Naive thymus-derived CD8-positive, alpha-beta T cell (primary cell): Measurements from ENCODE around the gene CLEC18B. TPM values are rescaled to one million over a fixed set of nuclear protein-coding genes. Genes with fewer than 3 reads are reported as not detected.

ENCODE experiments used
- polyA plus RNA-seq, 3 donors: library from polyadenylated mRNA; unstranded; fragments of 300-500 nt; fragmentation: Illumina TruSeq; gene quantifications; one replicate each; pipeline ENCODE4 v1.2.3, GENCODE V29; 2021
- total RNA-seq, 8 experiments: library from RNA in 2 of 8; stranded (reverse) in 2 of 8; gene quantifications; one replicate each; pipeline ENCODE4 v1.2.3 and lab custom pipeline; 2021 to 2026

CLEC18B gene
- total and polyA plus RNA-seq, 5 experiments from 2014 or later, result 4.2 TPM; not detected in 3

Other genes with a start within 250 kb of the CLEC18B start
- 10 to 100 TPM; 89.2 to 94.9 TPM for gene PSMD7, start 124.7 kb downstream of the CLEC18B start, total RNA-seq
- gene PSMD7, start 124.7 kb downstream of the CLEC18B start, polyA plus RNA-seq, result 100 to 1,000 TPM; 114 to 119 (median 116) TPM
- gene NPIPB15, start 45.2 kb downstream of the CLEC18B start, total RNA-seq, result under 1 TPM; 0.91 TPM
- gene NPIPB15, start 45.2 kb downstream of the CLEC18B start, polyA plus RNA-seq, result under 1 TPM in 1 of 3 donors, not detected in 2; 0.32 TPM
- gene GLG1, start 185.6 kb upstream of the CLEC18B start, total RNA-seq, result 100 to 1,000 TPM; 192 to 195 TPM
- gene GLG1, start 185.6 kb upstream of the CLEC18B start, polyA plus RNA-seq, result 100 to 1,000 TPM; 137 to 210 (median 164) TPM
- gene RFWD3, start 245.4 kb upstream of the CLEC18B start, total RNA-seq, result 10 to 100 TPM; 42.0 to 52.3 TPM
- 10 to 100 TPM; 11.3 to 22.6 (median 11.7) TPM for gene RFWD3, start 245.4 kb upstream of the CLEC18B start, polyA plus RNA-seq